HL-60 (cell line): Measurements from ENCODE around the gene ITCH.
"Not testable (repeated sequence)": the region's sequence is repeated elsewhere in the genome, so short reads cannot be mapped to it uniquely, and the experiment has no call there.

ENCODE experiments used
- DNase-seq, 2 experiments: peaks; one replicate each; pipeline ENCODE4 v3.0.0-alpha.2; 2010 to 2020; ENCODE audit warnings: low read depth in 1 of 2, low spot score in 1 of 2
- H3K27ac ChIP-seq: fragments of 250-450 bp; sonication (Bioruptor Pico); replicated peaks from 2 replicates; pipeline ENCODE4 v1.5.1; 2020; ENCODE audit warnings: mild to moderate bottlenecking, moderate library complexity
- H3K27me3 ChIP-seq: fragments of 250-450 bp; sonication (Bioruptor Pico); 2 replicates; pipeline ENCODE4 v1.5.1; 2021; ENCODE audit warnings: mild to moderate bottlenecking, moderate library complexity; ENCODE audit not compliant: insufficient read depth, poor library complexity, severe bottlenecking
- H3K4me3 ChIP-seq: replicated peaks from 2 replicates; pipeline ENCODE4 v1.5.1; 2011; ENCODE audit warnings: mild to moderate bottlenecking, control low read depth, low read length; ENCODE audit not compliant: insufficient read depth
- GABPA ChIP-seq: IDR thresholded peaks from 2 replicates; pipeline ENCODE4 v1.6.1; 2012; ENCODE audit warnings: low read depth
- POLR2AphosphoS5 ChIP-seq: IDR thresholded peaks from 2 replicates; pipeline ENCODE4 v1.6.1; 2012; ENCODE audit warnings: low read depth
- SPI1 ChIP-seq: IDR thresholded peaks from 2 replicates; pipeline ENCODE4 v1.6.1; 2012; ENCODE audit warnings: low read depth, mild to moderate bottlenecking, borderline replicate concordance
- TF ChIP-seq, protein P1 (sequence below): IDR thresholded peaks from 2 replicates; pipeline ENCODE4 v1.6.1; 2012; ENCODE audit warnings: low read depth; ENCODE audit not compliant: insufficient replicate concordance
- TF ChIP-seq, protein P2 (sequence below): IDR thresholded peaks from one replicate; pipeline ENCODE4 v1.5.1; 2011; ENCODE audit warnings: low read length, control low read depth, inconsistent platforms; ENCODE audit not compliant: insufficient read depth

ITCH gene

DNA sequence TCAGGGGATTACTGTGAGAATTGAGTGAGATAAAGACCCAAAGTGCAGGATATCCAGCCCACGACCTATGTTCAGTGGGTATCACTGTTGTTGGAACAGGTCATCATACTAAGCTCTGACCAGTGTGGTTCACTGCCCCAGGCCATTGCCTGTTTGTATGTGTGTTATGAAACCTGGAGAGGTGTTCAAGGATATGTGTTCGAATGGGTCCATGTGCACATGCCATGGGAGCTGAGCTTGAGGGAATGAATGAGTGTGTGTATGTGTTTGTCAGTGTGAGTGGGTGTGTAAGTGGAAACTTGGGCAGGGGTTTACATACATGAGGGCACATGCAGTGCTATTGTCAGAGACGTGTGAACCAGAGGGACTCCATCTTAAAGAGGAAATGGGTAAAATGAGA lies 42.2 kb upstream of the ITCH start:
- Histone ChIP-seq H3K4me3 (no peak overlapping the region), H3K27ac (no peak overlapping the region), H3K27me3 (no peaks in the 10 kb centered on the region)
- no peak for TF ChIP-seq GABPA
- TF ChIP-seq SPI1: no peak
- TF ChIP-seq, protein P1, sequence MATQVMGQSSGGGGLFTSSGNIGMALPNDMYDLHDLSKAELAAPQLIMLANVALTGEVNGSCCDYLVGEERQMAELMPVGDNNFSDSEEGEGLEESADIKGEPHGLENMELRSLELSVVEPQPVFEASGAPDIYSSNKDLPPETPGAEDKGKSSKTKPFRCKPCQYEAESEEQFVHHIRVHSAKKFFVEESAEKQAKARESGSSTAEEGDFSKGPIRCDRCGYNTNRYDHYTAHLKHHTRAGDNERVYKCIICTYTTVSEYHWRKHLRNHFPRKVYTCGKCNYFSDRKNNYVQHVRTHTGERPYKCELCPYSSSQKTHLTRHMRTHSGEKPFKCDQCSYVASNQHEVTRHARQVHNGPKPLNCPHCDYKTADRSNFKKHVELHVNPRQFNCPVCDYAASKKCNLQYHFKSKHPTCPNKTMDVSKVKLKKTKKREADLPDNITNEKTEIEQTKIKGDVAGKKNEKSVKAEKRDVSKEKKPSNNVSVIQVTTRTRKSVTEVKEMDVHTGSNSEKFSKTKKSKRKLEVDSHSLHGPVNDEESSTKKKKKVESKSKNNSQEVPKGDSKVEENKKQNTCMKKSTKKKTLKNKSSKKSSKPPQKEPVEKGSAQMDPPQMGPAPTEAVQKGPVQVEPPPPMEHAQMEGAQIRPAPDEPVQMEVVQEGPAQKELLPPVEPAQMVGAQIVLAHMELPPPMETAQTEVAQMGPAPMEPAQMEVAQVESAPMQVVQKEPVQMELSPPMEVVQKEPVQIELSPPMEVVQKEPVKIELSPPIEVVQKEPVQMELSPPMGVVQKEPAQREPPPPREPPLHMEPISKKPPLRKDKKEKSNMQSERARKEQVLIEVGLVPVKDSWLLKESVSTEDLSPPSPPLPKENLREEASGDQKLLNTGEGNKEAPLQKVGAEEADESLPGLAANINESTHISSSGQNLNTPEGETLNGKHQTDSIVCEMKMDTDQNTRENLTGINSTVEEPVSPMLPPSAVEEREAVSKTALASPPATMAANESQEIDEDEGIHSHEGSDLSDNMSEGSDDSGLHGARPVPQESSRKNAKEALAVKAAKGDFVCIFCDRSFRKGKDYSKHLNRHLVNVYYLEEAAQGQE: no peak
- no peak for TF ChIP-seq POLR2AphosphoS5
- TF ChIP-seq, protein P2, sequence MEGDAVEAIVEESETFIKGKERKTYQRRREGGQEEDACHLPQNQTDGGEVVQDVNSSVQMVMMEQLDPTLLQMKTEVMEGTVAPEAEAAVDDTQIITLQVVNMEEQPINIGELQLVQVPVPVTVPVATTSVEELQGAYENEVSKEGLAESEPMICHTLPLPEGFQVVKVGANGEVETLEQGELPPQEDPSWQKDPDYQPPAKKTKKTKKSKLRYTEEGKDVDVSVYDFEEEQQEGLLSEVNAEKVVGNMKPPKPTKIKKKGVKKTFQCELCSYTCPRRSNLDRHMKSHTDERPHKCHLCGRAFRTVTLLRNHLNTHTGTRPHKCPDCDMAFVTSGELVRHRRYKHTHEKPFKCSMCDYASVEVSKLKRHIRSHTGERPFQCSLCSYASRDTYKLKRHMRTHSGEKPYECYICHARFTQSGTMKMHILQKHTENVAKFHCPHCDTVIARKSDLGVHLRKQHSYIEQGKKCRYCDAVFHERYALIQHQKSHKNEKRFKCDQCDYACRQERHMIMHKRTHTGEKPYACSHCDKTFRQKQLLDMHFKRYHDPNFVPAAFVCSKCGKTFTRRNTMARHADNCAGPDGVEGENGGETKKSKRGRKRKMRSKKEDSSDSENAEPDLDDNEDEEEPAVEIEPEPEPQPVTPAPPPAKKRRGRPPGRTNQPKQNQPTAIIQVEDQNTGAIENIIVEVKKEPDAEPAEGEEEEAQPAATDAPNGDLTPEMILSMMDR: no peak
- no peak for DNase-seq

DNA sequence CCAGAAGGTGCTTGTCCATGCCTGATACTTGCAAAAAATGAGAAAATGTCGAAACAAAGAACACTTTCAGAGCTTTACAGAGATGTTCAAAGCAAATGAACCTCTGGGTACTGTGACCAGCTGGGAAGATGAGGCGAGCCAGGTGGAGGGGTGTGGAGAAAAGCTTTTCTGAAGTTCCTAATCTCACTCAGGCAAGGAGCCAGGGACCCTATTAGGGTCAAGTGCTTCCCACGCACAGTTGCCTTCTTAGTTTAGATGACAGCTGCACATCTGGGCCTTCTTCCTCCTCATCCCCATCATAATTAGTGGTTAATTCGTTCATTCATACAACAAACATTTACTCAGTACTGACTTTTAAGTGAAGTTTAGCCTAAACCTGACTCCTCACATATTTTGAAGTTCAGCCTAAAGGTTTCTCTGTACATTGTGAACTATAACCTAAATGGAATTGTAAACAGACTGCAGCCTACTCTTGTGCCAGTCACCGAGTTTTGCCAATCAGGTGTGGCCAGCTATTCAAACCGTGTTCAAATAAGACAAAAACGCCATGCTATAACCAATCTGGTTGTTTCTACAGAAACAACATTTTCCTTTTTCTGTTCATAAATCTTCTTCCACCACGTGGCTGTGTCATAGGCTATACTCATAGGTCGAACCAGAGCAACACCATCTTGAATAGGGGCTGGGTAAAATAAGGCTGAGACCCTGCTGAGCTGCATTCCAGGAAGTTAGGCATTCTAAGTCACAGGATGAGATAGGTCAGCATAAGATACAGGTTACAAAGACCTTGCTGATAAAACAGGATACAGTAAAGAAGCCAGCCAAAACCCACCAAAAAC lies 40.6 kb upstream of the ITCH start:
- no peak for DNase-seq
- TF ChIP-seq SPI1 (no peak), POLR2AphosphoS5 (no peak), GABPA (no peak)
- TF ChIP-seq, protein P1: no peak
- TF ChIP-seq, protein P2: no peak
- Histone ChIP-seq H3K27ac (no peak overlapping the region), H3K4me3 (no peak overlapping the region), H3K27me3 (no peaks in the 10 kb centered on the region)

DNA sequence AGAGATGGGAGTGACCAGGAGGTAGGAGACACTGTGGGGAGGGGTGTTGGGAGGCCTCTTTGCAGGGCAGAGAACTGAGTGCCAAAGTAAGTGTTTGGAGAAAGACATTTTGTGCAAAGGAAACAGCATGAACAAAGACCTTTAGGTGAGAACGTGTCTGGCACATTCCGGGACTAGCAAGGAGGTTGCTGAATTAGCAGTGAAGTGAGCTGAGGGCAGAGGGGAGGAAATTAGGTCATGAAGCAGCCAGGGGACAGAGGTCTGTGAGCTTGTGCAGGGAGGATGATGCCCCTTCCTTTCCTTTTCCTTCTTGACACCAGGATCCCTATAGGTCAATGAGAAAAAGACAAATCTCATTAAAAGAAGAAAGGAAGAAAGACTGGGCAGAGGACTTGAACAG lies 38.5 kb upstream of the ITCH start:
- Histone ChIP-seq H3K27me3 (no peaks in the 10 kb centered on the region), H3K27ac (no peak overlapping the region), H3K4me3 (no peak overlapping the region)
- no peak for DNase-seq
- TF ChIP-seq, protein P2: no peak
- TF ChIP-seq POLR2AphosphoS5: no peak

DNA sequence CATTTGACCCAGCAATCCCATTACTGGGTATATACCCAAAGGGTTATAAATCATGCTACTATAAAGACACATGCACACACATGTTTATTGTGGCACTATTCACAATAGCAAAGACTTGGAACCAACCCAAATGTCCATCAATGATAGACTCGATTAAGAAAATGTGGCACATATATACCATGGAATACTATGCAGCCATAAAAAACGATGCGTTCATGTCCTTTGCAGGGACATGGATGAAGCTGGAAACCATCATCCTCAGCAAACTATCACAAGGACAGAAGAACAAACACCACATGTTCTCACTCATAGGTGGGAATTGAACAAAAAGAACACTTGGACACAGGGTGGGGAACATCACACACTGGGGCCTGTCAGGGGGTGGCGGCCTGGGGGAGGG lies 34.9 kb upstream of the ITCH start:
- not testable (repeated sequence) for H3K27me3 ChIP-seq, H3K27ac ChIP-seq, H3K4me3 ChIP-seq, DNase-seq
